GM18519 (cell line): ENCODE measurements around the gene ITIH6.
"Not testable (repeated sequence)": the region's sequence is repeated elsewhere in the genome, so short reads cannot be mapped to it uniquely, and the experiment has no call there.

Experiments used
- ATAC-seq: cut with Tn5 transposase; IDR thresholded peaks from one replicate; pipeline ENCODE4 v1.9.1; 2021; ENCODE audit warnings: mild to moderate bottlenecking, moderate library complexity; ENCODE audit not compliant: unreplicated experiment, low FRiP score

The ITIH6 gene, protein sequence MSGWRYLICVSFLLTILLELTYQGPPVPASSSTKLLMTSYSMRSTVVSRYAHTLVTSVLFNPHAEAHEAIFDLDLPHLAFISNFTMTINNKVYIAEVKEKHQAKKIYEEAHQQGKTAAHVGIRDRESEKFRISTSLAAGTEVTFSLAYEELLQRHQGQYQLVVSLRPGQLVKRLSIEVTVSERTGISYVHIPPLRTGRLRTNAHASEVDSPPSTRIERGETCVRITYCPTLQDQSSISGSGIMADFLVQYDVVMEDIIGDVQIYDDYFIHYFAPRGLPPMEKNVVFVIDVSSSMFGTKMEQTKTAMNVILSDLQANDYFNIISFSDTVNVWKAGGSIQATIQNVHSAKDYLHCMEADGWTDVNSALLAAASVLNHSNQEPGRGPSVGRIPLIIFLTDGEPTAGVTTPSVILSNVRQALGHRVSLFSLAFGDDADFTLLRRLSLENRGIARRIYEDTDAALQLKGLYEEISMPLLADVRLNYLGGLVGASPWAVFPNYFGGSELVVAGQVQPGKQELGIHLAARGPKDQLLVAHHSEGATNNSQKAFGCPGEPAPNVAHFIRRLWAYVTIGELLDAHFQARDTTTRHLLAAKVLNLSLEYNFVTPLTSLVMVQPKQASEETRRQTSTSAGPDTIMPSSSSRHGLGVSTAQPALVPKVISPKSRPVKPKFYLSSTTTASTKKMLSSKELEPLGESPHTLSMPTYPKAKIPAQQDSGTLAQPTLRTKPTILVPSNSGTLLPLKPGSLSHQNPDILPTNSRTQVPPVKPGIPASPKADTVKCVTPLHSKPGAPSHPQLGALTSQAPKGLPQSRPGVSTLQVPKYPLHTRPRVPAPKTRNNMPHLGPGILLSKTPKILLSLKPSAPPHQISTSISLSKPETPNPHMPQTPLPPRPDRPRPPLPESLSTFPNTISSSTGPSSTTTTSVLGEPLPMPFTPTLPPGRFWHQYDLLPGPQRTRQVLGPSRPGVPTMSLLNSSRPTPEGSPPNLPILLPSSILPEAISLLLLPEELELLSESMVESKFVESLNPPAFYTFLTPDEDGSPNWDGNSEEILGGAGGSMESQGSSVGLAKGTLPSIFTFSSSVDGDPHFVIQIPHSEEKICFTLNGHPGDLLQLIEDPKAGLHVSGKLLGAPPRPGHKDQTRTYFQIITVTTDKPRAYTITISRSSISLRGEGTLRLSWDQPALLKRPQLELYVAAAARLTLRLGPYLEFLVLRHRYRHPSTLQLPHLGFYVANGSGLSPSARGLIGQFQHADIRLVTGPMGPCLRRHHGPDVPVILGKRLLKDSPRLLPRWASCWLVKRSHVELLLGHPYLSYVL

DNA sequence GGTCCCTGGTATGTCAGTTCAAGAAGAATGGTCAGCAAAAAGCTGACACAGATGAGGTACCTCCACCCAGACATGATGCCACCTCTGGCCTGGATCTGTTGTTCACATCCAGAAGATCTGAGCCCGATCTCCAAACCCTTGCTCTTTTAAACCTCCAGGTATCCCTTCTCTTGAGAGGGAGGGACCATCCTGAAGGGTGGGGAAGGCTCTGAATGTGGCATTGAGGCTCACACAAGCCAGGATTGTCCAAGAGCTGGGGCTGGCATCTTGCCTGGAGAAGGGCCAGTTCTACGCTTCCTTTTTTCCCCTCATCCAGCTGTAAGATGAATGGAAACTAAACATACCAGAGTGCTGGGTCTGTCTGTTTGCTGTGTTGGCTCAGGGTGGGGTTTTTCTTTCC, at the start of gene ITIH6:
Gene ITIH6, minus strand, starts transcription at position 119 of the 400 bp plus-strand sequence. Its CDS starts 45 bp downstream, at position 74.
- ATAC-seq, result no peak

DNA sequence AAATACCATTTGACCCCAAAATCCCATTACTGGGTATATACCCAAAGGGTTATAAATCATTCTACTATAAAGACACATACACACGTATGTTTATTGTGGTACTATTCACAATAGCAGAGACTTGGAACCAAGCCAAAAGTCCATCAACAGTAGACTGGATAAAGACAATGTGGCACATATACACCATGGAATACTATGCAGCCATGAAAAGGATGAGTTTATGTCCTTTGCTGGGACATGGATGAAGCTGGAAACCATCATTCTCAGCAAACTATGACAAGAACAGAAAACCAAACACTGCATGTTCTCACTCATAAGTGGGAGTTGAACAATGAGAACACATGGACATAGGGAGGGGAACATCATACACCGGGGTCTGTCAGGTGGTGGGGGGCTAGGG, 49.6 kb upstream of the ITIH6 start:
- ATAC-seq, result not testable (repeated sequence)

DNA sequence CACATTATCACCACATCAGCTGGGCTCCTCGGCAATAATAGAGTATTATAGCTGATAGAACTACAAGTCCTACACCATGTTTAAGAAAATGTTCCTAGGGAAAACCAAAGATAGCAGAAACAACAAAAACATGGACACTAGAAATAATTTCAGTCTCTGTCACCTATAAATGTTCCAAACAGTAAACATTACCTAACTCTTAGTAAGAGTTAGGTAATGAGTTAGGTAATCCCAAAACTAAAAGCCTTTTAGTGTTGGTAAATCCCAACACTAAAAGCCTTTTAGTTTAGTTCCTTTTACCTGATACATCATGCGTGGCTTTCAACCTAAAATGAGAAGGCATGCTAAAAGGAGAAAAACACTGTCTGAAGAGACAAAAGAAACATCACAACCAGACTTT, 45.0 kb upstream of the ITIH6 start:
- ATAC-seq, result no peak

DNA sequence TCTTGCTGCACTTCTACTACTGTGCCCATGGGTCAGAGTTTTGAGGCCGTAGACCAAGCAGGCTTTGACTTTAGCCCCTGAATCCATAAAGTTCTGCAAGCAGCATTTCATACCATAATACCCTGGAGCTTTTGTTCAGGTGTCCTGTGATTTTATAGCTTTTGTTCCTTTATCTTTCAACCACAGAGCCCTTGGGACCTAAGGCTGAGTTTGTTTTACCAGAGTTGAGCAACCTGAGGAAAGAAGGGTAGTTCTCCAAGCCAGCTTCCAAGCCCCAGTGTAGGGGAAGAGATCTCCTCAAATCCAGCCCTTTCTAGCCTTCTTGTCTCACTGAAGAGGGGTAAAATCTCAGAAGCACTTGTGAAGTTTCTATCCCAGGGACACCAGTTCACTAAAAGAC, 44.6 kb upstream of the ITIH6 start:
- ATAC-seq, result no peak

DNA sequence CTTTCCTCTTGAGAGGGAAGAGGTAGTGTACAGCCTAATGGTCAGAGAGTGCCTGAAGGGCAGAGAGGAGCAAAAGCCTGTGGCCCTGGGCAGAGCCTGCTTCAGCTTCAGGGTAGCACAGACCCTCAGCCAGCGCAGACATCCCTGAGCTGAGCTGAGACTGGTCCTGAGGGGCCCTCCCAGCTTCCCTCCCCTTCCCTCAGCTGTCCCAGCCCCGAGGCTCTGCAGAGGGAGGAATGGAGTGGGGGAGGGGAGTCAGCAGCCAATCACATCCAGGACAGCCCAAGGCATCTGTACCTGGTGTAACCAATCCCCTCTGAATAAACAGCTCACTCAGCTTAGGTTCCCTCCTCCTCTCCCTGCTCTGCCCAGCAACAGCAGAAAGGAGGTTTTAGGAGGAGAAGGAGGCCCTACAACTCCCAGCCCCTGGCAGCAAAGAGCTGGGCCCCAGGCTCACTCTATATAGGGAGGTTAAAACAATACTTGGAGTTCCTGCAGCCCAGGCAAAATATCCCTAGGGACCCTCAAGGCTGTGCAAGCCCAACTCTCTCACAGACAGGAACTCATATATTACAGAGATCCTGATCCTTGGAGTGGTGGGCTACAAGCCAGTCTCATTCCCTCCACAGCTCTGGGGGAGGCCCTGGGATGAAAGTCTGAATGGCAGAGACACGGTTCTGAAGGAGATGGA, 43.3 kb upstream of the ITIH6 start:
- ATAC-seq, result not testable (repeated sequence)

DNA sequence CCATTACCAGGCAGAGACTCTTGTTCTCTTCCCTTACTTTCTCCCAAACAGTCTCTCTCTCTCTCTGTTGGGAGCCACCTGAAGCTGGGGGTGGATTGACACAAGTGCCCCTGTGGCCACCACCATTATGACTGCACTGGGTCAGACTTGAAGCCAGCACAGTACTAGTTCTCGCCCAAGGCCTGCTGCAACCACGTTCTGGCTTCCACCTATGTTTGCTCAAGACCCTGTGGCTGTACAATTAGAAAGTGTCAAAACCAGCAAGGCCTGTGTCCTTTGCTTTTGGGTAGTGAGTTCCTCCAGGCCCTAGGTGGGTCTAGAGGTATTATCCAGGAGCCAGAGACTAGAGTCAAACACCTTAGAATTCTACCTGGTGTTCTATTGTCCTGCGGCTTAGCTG, 40.5 kb upstream of the ITIH6 start:
- ATAC-seq, result no peak

DNA sequence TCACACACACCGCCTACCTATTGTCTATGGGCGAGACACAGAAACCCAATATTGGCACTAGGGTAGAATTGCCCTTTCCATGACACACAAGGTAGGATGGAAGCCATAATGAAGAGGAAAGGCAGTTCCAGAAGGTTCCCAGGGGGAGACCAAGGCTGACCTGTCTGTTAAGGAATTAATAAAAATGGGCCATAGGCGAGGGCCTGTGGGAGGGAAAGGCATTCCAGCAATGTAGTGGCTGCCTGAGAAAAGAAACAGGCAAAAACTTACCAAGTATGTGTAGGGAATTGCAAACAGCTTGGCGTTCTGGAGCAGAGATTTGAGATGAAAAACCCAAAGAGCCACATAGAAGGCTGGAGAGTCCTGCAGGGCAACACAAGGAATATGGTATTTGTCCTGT, 28.5 kb upstream of the ITIH6 start:
- ATAC-seq, result no peak

DNA sequence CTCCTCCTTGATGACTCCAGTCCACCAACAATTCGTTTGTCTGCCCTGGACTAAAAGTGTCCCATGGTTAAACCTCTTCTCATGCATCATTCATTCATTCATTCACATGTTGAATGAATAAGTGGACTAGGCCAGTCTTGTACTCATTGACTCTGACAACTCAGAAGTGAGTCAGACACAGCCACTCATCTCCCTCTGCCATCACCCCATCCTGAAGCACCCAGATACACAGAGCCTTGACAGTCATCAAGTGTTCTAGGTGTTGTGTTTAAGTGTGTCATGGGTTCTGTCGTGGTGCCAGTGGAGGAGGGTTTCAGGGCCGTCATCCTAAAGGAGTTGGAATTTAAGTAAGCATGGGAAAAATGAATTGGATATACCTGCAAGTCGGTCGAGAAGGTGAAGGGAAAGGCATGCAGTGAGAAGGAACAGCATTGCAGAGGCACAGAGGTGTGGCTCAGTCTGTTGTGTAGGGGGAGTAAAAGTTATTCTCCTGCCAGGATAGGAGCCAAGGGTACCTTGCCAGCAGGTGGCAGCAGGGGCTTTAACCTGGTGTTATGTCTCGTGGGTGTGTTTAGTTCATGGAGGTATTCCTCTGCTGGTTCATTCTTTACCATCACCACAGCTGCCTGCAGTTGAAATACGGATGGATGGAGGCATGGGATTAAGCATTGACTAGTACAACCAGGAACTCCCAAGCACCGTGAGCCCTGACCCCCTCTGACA, 27.8 kb upstream of the ITIH6 start:
- no peak for ATAC-seq

DNA sequence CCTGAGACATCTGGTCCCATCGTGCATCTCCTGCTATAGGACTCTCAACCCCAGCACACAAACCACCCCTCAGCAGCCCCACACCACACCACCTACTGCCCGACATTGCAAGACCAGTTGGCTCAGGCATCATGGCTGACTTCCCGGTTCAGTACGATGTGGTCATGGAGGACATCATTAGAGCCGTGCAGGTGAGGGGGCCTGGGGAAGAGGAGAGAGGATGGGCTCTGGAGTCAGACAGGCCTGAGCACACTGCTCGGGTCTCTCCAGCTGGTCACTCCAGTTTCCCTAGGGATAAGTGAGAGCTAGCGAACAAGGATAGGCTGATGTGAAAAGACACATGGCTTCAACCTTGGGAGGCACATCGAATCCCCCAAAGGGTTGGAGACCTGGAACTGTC, 26.7 kb upstream of the ITIH6 start:
- no peak for ATAC-seq

DNA sequence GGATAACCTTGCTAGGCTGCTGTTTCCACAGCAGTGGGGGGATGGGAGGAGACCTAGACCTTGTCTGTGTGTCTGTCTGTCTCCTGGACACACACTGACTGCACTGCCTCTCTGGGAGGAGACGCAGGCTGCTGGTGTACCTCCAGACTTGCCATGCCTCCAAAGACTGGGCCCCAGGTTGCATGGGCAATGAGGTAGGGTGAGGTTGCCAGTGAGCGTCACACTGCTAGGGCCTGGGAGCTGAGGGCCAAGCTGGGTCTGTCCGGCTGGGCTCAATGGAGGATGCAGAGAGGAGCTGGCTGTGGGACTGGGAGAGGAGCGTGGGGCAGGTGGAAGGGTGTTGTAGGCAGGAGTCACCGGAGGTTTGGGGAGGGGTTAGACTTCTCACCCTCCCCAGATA, 26.1 kb upstream of the ITIH6 start:
- ATAC-seq, result no peak

DNA sequence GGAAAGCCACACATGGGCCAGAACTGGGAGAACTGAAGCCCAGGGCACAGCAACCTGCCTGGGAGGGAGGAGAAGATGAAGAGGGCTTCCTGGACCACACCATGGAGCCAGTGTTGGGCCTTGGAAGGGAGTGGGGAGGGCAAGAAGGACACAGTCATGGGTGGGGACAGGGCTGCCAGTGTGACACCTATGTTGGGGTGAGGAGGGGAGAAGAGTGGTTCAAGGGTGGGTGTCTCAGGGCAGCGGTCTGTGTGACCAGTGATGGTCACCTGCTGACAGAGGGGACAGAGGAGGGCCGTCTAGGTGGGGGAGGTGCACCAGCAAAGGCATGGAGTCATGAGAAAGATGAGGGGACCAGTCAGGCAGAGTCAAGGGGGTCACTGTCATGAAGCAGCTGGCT, 23.3 kb upstream of the ITIH6 start:
- no peak for ATAC-seq

DNA sequence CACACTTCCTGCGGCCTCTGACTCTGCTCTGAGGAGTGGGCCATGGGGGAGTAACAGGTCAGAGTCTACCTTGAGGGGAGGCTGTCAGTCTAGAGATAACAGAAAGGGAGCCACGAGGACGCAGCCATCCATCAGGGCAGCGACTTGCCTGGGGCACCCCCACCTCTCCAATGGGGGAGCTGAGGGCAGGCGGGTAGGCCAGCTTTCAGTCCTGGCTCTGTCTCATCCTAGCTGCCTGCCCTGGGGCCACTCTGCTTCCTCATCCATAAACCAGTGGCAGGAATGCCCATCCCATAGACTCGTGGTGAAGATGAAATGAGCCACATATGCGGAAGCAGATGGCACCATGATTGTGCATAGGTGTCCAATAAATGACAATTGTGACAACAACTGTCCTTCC, 22.7 kb upstream of the ITIH6 start:
- ATAC-seq, result no peak

DNA sequence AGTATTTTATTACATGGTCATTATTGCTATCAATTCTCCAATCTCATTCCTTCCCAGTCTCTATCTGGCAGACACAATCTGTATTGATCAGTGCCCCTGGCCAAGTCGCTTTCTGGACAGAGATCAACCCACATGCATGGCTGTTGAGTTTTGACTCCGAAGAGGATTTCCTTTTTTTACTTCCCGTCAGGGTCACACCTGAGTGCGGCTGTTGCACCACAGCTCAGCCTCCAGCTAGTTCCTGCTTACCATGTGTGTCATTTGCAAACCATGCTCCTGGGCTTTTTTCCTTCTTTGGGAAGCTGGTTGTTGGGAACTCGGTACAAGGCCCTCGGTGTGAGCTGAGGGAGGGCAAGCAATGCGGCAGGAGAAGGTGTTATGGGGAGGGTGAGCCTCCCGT, 21.1 kb upstream of the ITIH6 start:
- no peak for ATAC-seq

DNA sequence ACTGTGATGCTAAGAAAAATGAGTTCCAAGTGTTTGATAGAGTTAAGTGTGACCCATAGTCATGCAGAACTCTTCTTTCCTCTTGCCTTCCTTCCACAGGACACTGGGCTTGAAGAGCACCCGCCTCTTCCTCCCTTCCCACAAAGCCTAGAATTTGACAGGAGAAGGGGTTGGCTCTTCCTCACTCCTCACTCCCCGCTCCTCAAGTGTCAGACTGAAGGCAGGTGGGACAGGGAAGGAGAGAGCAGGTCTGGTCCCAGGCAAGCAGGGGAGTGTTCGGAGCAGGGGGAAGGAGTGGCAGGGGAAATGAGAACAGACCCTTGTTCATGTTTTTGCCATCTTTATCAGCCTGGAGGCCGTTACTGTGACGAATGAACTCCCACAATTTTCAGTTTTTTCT, 20.2 kb upstream of the ITIH6 start:
- ATAC-seq, result no peak

DNA sequence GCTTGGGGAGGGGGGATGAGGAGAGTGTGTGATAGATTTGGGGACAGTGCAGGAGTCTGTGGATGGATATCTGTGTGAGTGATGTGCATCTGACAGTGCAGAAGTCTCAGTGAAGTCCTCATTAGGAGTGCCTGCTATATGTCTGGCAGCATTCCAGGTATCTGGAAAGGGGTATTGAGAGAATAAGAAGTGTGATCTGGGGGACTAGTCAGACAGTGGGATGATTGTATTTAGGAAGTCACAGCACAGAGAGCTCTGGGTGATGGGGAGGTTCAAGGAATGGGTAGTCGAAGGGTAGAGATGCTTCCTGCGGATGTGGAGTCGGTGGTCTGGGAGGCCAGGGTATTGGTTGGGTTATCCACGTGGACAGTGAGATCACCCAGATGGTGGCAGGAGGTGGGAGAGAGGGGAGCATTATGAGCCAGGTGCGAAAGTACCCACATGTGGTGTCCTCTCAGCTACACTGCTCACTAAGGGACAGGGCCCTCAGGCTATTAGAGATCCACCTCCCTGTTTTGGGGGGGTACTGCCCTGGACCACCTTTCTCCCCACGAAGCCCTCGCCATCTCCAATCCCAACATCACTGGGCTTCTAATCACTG, 19.3 kb upstream of the ITIH6 start:
- no peak for ATAC-seq

DNA sequence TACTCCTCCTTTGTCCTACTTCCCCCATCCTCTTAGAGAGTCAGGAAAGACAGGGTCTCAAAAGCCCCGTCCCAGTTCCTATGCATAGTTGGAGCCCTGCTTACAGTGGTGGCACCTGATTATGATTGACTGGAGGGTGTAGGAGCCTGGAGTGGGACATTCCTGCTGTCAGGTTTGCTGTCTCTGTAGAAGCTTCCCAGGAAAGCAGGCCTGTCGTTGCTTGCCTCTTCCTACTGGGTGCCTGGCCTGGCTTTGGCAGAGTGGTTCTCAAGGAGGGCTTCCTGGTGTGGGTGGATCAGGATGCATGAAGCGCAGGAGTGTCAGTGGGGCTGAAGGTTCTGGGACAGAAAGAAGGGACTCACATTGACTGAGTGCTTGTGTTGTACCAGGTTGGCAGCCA, 14.3 kb upstream of the ITIH6 start:
- ATAC-seq, result no peak

DNA sequence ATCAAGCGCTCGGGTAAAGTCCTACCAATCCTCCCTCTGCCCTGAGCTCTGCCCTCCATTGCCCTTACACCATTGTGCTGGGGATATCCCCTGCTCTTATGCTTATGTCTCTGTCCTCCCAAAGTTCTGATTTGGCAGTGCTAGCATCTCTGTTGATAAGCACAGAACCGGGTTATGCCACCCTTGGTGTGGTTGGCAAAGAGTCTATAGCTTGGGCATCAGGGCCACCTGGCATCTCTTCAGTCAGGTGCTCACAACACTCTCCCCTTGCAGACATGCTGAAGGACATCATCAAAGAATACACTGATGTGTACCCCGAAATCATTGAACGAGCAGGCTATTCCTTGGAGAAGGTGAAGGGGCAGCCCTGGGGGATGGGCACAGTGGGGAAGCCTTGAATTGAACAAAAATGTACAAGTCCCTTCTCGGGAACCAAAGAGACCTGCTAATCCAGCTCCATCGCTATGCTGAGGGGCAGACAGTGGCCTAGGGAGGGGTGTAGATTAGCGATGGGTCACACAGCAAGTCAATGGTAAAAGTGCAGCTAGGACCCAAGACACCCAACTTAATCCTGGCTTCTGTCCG, 13.3 kb upstream of the ITIH6 start:
- no peak for ATAC-seq

DNA sequence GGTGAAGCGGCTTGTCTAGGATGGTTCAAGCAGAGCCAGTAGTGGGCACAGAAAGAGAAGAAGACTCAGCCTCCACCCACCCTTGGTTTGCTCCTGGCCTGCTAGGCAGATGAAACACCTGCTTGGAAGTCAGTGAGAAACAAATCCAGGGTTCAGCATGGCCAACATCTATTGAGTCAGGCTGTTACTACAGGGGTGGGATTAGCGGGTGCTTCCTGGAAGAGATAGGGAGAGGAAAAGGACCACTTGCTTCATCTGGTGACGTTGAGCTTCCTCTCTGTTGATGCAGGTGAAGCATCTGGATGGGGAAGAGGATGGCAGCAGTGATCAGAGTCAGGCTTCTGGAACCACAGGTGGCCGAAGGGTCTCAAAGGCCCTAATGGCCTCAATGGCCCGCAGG, 12.5 kb upstream of the ITIH6 start:
- no peak for ATAC-seq
